K562 (cell line): Measurements from ENCODE around the gene PDE4D. TPM values are rescaled to one million over a fixed set of nuclear protein-coding genes. Genes with fewer than 3 reads are reported as not detected.

ENCODE experiments used
- ATAC-seq: fragments of 200-7000 bp; cut with Tn5 transposase; 3 replicates; pipeline ENCODE4 v1.9.1; 2020; ENCODE audit warnings: moderate library complexity
- BruUV-seq: library from RNA; stranded (reverse); fragments of 400-500 nt; replicated peaks from 2 replicates; lab custom pipeline; 2021; lab: Mats Ljungman, UMichigan
- CTCF ChIA-PET: fragments of 300-600 bp; formaldehyde crosslinking; extraction: SDS; loops from one replicate; lab custom pipeline; 2021; ENCODE audit warnings: low intra/inter-chr PET ratio; lab: Yijun Ruan, JAX
- POLR2A ChIA-PET: fragments of 300-600, 350-650 bp; sonication (Branson Sonifier 250); formaldehyde crosslinking; extraction: SDS; loops from one replicate; lab custom pipeline; 2021; ENCODE audit warnings: antibody characterized with exemption, inconsistent platforms; lab: Yijun Ruan, JAX
- DNase-seq, 4 experiments: peaks; one replicate each; pipeline versions ENCODE4 v3.0.0 to v3.0.0-alpha.2; 2011 to 2018; ENCODE audit warnings: low spot score in 3 of 4, mixed read lengths in 3 of 4; ENCODE audit errors: extremely low read depth in 1 of 4
- FAIRE-seq: peaks from 2 replicates; lab custom pipeline; 2011; peaks lifted over from hg19 to GRCh38; lab: Jason Lieb, UNC
- H2AFZ ChIP-seq: 2 replicates; pipeline ENCODE4 v1.6.0; 2011; ENCODE audit warnings: low read depth, low read length, control low read depth, inconsistent platforms
- H3K27ac ChIP-seq: fragments of 200-600 bp; 3 replicates; pipeline ENCODE4 v1.8.0; 2011; ENCODE audit warnings: low read depth, mild to moderate bottlenecking, control low read depth, inconsistent platforms, low read length, moderate library complexity, mixed read lengths; ENCODE audit errors: extremely low read depth
- H3K27me3 ChIP-seq, 2 experiments: fragments of 300-600 bp in 1 of 2; 2 replicates in 1 of 2; 3 replicates in 1 of 2; pipeline versions ENCODE4 v1.6.0 to v1.8.0; 2011; ENCODE audit warnings: inconsistent platforms in 2 of 2, low read length in 2 of 2, mild to moderate bottlenecking in 1 of 2, mixed read lengths in 1 of 2, moderate library complexity in 1 of 2; ENCODE audit not compliant: control insufficient read depth in 2 of 2, insufficient read depth in 2 of 2
- H3K36me3 ChIP-seq: fragments of 300-600 bp; 3 replicates; pipeline ENCODE4 v1.8.0; 2011; ENCODE audit warnings: mild to moderate bottlenecking, low read length, inconsistent platforms; ENCODE audit not compliant: control insufficient read depth, insufficient read depth
- H3K4me1 ChIP-seq, 2 experiments: fragments of 200-600 bp in 1 of 2; replicated peaks in 1 of 2; 2 replicates in 1 of 2; 3 replicates in 1 of 2; pipeline versions ENCODE4 v1.5.1 to v1.8.0; 2011; ENCODE audit warnings: inconsistent platforms in 2 of 2, low read length in 2 of 2, mild to moderate bottlenecking in 1 of 2, mixed read lengths in 1 of 2, moderate library complexity in 1 of 2; ENCODE audit not compliant: control insufficient read depth in 2 of 2, insufficient read depth in 2 of 2
- H3K4me2 ChIP-seq: 2 replicates; pipeline ENCODE4 v1.6.1; 2011; ENCODE audit warnings: low read length, control low read depth, inconsistent platforms, mixed read lengths; ENCODE audit not compliant: insufficient read depth
- H3K4me3 ChIP-seq: fragments of 200-600 bp; sonication (generic), shearing (Covaris generic); 2 replicates; pipeline ENCODE4 v1.5.1; 2016; ENCODE audit warnings: control low read depth, inconsistent platforms
- H3K79me2 ChIP-seq: fragments of 200-600 bp; 3 replicates; pipeline ENCODE4 v1.8.0; 2011; ENCODE audit warnings: low read length, inconsistent platforms; ENCODE audit not compliant: control insufficient read depth, insufficient read depth
- H3K9ac ChIP-seq, 2 experiments: 2 replicates each; pipeline versions ENCODE4 v1.6.0 to v1.6.1; 2011; ENCODE audit warnings: low read depth in 2 of 2, low read length in 2 of 2, control low read depth in 1 of 2, inconsistent platforms in 1 of 2, mild to moderate bottlenecking in 1 of 2, mixed read lengths in 1 of 2; ENCODE audit not compliant: insufficient read depth in 1 of 2
- H3K9me1 ChIP-seq: one replicate; pipeline ENCODE4 v1.6.0; 2011; ENCODE audit warnings: inconsistent platforms, mild to moderate bottlenecking, low read length, moderate library complexity; ENCODE audit not compliant: control insufficient read depth, insufficient read depth
- H3K9me3 ChIP-seq: replicated peaks from 2 replicates; pipeline ENCODE4 v1.5.1; 2011; ENCODE audit warnings: low read depth, low read length, inconsistent platforms; ENCODE audit not compliant: control insufficient read depth, insufficient read depth
- H4K20me1 ChIP-seq: replicated peaks from 2 replicates; pipeline ENCODE4 v1.6.1; 2011; ENCODE audit warnings: low read length, inconsistent platforms, mixed read lengths; ENCODE audit not compliant: control insufficient read depth, insufficient read depth
- ARID2 ChIP-seq: fragments of 450-650 bp; IDR thresholded peaks from 2 replicates; pipeline ENCODE4 v1.6.1; 2017; ENCODE audit warnings: antibody characterized with exemption, mild to moderate bottlenecking
- CC2D1A ChIP-seq: fragments of 450-650 bp; IDR thresholded peaks from 2 replicates; pipeline ENCODE4 v1.6.1; 2017; ENCODE audit warnings: mild to moderate bottlenecking
- DACH1 ChIP-seq: fragments of 450-650 bp; IDR thresholded peaks from 2 replicates; pipeline ENCODE4 v1.6.1; 2018; ENCODE audit not compliant: partially characterized antibody
- GTF2E2 ChIP-seq: fragments of 200-800 bp; sonication (Bioruptor generic); IDR thresholded peaks from 2 replicates; pipeline ENCODE4 v1.6.1; 2016; ENCODE audit warnings: missing genetic modification characterization, missing compliant biosample characterization
- HMG20B ChIP-seq: fragments of 250-450 bp; sonication (Bioruptor Pico); IDR thresholded peaks from 2 replicates; pipeline ENCODE4 v1.5.0; 2021; ENCODE audit warnings: mild to moderate bottlenecking
- SREBF2 ChIP-seq: sonication (generic); formaldehyde crosslinking; IDR thresholded peaks from 2 replicates; pipeline ENCODE4 v1.4.0; 2020; ENCODE audit warnings: mild to moderate bottlenecking, missing genetic modification reagents
- ZNF347 ChIP-seq: fragments of 450-650 bp; formaldehyde crosslinking; IDR thresholded peaks from 2 replicates; pipeline ENCODE4 v1.4.0; 2020; ENCODE audit warnings: low read depth, mild to moderate bottlenecking, moderate library complexity
- ZNF57 ChIP-seq: fragments of 450-650 bp; formaldehyde crosslinking; IDR thresholded peaks from 2 replicates; pipeline ENCODE4 v1.4.0; 2020; ENCODE audit warnings: mild to moderate bottlenecking, moderate library complexity
- WGBS: fragments of 100-300 bp; shearing (Covaris generic); methylation state at CpG from one replicate; pipeline ENCODE4 v1.1.6; 2016; ENCODE audit warnings: low coverage, mixed read lengths; ENCODE audit not compliant: insufficient coverage; ENCODE audit errors: missing lambda C conversion rate; 5-methylcytosine and 5-hydroxymethylcytosine counted together
- in situ Hi-C: fragments of 300-500 bp; cut with MboI; formaldehyde crosslinking; loops from 4 replicates; pipeline ENCODE4 v1.15.0; 2018; ENCODE audit warnings: inconsistent platforms, mixed read lengths
- intact Hi-C: fragments of 100-400 bp; cut with micrococcal nuclease; formaldehyde crosslinking; loops from 2 replicates; pipeline ENCODE4 v1.14.2; 2022
- polyA plus RNA-seq, 8 experiments: library from polyadenylated mRNA; depleted of rRNA in 4 of 8; stranded (reverse) in 5 of 8; unstranded in 3 of 8; fragments of >200 nt; fragmentation: Nextera tagmentation in 2 of 8; fragmentation: Illumina TruSeq in 1 of 8; extraction: Ambion mirVana in 2 of 8; extraction: Trizol in 1 of 8; gene quantifications; 2 replicates each; pipeline versions ENCODE4 v1.2.1 to v1.2.3, GENCODE V29; 2011 to 2014; ENCODE audit warnings: inconsistent platforms in 1 of 8, missing spikeins in 1 of 8
- total RNA-seq, 7 experiments: library from RNA; depleted of rRNA in 6 of 7; stranded (reverse); fragments of >200 nt in 6 of 7; fragmentation: Illumina TruSeq in 2 of 7; extraction: Trizol in 2 of 7; gene quantifications; 2 replicates each; pipeline versions ENCODE4 v1.2.1 to v1.2.3, GENCODE V29; 2011 to 2021; ENCODE audit warnings: low replicate concordance in 1 of 7
- TF ChIP-seq, protein P1 (sequence below): fragments of 450-650 bp; IDR thresholded peaks from 2 replicates; pipeline ENCODE4 v1.7.0; 2016; ENCODE audit warnings: borderline replicate concordance

Gene PDE4D
- total and polyA plus RNA-seq, 9 of the 15 experiments (the other 6 are each of a cell fraction or from before 2014, with no cell fraction given), result 0.04 to 0.46 (median 0.13) TPM

- TF ChIP-seq, protein P1, sequence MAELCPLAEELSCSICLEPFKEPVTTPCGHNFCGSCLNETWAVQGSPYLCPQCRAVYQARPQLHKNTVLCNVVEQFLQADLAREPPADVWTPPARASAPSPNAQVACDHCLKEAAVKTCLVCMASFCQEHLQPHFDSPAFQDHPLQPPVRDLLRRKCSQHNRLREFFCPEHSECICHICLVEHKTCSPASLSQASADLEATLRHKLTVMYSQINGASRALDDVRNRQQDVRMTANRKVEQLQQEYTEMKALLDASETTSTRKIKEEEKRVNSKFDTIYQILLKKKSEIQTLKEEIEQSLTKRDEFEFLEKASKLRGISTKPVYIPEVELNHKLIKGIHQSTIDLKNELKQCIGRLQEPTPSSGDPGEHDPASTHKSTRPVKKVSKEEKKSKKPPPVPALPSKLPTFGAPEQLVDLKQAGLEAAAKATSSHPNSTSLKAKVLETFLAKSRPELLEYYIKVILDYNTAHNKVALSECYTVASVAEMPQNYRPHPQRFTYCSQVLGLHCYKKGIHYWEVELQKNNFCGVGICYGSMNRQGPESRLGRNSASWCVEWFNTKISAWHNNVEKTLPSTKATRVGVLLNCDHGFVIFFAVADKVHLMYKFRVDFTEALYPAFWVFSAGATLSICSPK, result no peak
- TF ChIP-seq, all 486 proteins: peak for 0
Measured at GRCh38 chr5:59521476-59521875, 372.1 kb downstream of the PDE4D start (continued).

DNA sequence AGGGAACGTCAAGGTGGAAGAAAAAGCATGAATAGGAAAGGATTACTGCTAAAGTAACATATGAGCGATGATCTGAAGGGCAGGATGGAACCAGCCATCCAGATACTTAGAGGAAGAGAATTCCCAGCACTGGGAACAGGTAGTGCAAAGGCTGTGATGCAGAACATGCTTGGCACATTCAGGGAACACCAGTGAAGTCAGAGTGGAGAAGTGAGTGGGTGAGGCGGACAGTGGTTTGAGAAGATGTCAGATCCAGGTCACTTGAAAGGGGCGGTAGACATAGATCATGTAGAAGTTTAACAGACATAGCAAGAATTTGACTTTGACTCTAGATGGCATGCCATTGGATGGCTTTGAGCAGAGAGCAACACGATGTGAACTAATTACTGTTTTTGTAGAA, 374.2 kb downstream of the PDE4D start:
- Histone ChIP-seq H2AFZ (no peak overlapping the region), H3K4me3 (no peak overlapping the region), H3K27ac (no peak overlapping the region), H3K4me1 (no peaks in the 10 kb centered on the region), H3K9me1 (no peaks in the 10 kb centered on the region), H3K79me2 (no peaks in the 10 kb centered on the region), H3K4me2 (no peak overlapping the region), H3K27me3 (no peaks in the 10 kb centered on the region), H3K36me3 (no peaks in the 10 kb centered on the region), H4K20me1 (no peaks in the 10 kb centered on the region), H3K9me3 (no peaks in the 10 kb centered on the region), H3K9ac (no peak overlapping the region)
- DNase-seq (no peak), ATAC-seq (no peak), FAIRE-seq (no peak)
- in situ Hi-C loops (no loop called here), intact Hi-C loops (no loop called here)
- BruUV-seq, result no TSS peak
- no peak for TF ChIP-seq CC2D1A
- no peak for TF ChIP-seq DACH1
- no peak for TF ChIP-seq ZNF347
- TF ChIP-seq HMG20B (CRISPR knock-in tag), result no peak
- TF ChIP-seq ARID2, result no peak
- no peak for TF ChIP-seq GTF2E2 (tag)
- no peak for TF ChIP-seq SREBF2 (CRISPR knock-in tag)
- TF ChIP-seq ZNF57 (CRISPR knock-in tag), result no peak
- 0% methylated on average over 5 of the region's 5 CpGs for WGBS
- POLR2A ChIA-PET, result no interaction called here
- CTCF ChIA-PET, result no interaction called here
